HG03159 (cell line): ENCODE data around the gene ARHGAP20.

Experiments
- ATAC-seq: cut with Tn5 transposase; IDR thresholded peaks from one replicate; pipeline ENCODE4 v1.9.1; 2021; ENCODE audit warnings: mild to moderate bottlenecking, moderate library complexity; ENCODE audit not compliant: unreplicated experiment

ARHGAP20 gene

GRCh38 chr11:110720431-110721275, 8.4 kb upstream of the ARHGAP20 start:
- ATAC-seq = no peak

GRCh38 chr11:110716361-110716760, 4.1 kb upstream of the ARHGAP20 start:
- no peak for ATAC-seq

- ATAC-seq = no peak
Measured at GRCh38 chr11:110715541-110715940, 3.3 kb upstream of the ARHGAP20 start.

- no peak for ATAC-seq
Measured at GRCh38 chr11:110713449-110713776, 1.2 kb upstream of the ARHGAP20 start.

GRCh38 chr11:110712659-110713448, 617 bp upstream of the ARHGAP20 start:
- ATAC-seq = no peak

- no peak for ATAC-seq
Measured at GRCh38 chr11:110711448-110711775, 825 bp downstream of the ARHGAP20 start.

GRCh38 chr11:110710628-110711381, 1.4 kb downstream of the ARHGAP20 start:
- ATAC-seq = no peak

GRCh38 chr11:110704210-110704864, 7.9 kb downstream of the ARHGAP20 start:
- ATAC-seq = no peak

- no peak for ATAC-seq
Measured at GRCh38 chr11:110691926-110692325, 20.3 kb downstream of the ARHGAP20 start.

GRCh38 chr11:110689306-110689705, 22.9 kb downstream of the ARHGAP20 start:
- no peak for ATAC-seq

- no peak for ATAC-seq
Measured at GRCh38 chr11:110679323-110679975, 32.8 kb downstream of the ARHGAP20 start.

- no peak for ATAC-seq
Measured at GRCh38 chr11:110675548-110675947, 36.7 kb downstream of the ARHGAP20 start.

GRCh38 chr11:110665689-110666465, 46.4 kb downstream of the ARHGAP20 start:
- ATAC-seq = no peak

- ATAC-seq = no peak
Measured at GRCh38 chr11:110655967-110656366, 56.3 kb downstream of the ARHGAP20 start.

- no peak for ATAC-seq
Measured at GRCh38 chr11:110654456-110654855, 57.8 kb downstream of the ARHGAP20 start.

- no peak for ATAC-seq
Measured at GRCh38 chr11:110645253-110645652, 67.0 kb downstream of the ARHGAP20 start.

GRCh38 chr11:110634370-110634769, 77.9 kb downstream of the ARHGAP20 start:
- ATAC-seq = no peak

GRCh38 chr11:110631551-110631950, 80.7 kb downstream of the ARHGAP20 start:
- no peak for ATAC-seq

- no peak for ATAC-seq
Measured at GRCh38 chr11:110629594-110629993, 82.6 kb downstream of the ARHGAP20 start.

- ATAC-seq = no peak
Measured at GRCh38 chr11:110621826-110622225, 90.4 kb downstream of the ARHGAP20 start.
